HepG2 (cell line): ENCODE measurements around the gene MAP3K14. TPM values are rescaled to one million over a fixed set of nuclear protein-coding genes. Genes with fewer than 3 reads are reported as not detected.

Source experiments
- ATAC-seq: fragments of 200-7000 bp; cut with Tn5 transposase; 3 replicates; pipeline ENCODE4 v1.9.1; 2020; ENCODE audit warnings: mild to moderate bottlenecking, moderate library complexity
- BruUV-seq: library from RNA; stranded (reverse); fragments of 400-500 nt; replicated peaks from 2 replicates; lab custom pipeline; 2021; lab: Mats Ljungman, UMichigan
- CTCF ChIA-PET: fragments of 300-600 bp; formaldehyde crosslinking; extraction: SDS; loops from one replicate; lab custom pipeline; 2021; ENCODE audit warnings: low total read pairs, inconsistent platforms, low intra/inter-chr PET ratio; lab: Yijun Ruan, JAX
- POLR2A ChIA-PET: fragments of 350-600 bp; sonication (Branson Sonifier 250); formaldehyde crosslinking; loops from one replicate; lab custom pipeline; 2020; ENCODE audit warnings: antibody characterized with exemption, inconsistent platforms; lab: Yijun Ruan, JAX
- DNase-seq: peaks from one replicate; pipeline ENCODE4 v3.0.0-alpha.2; 2015; ENCODE audit warnings: low spot score
- FAIRE-seq: peaks from 3 replicates; lab custom pipeline; 2011; peaks lifted over from hg19 to GRCh38; lab: Jason Lieb, UNC
- H2AFZ ChIP-seq: one replicate; pipeline ENCODE4 v1.6.1; 2011; ENCODE audit warnings: low read length, inconsistent platforms
- H3K27ac ChIP-seq: fragments of 300-600 bp; 3 replicates; pipeline ENCODE4 v1.8.0; 2011; ENCODE audit warnings: mixed run types, mild to moderate bottlenecking, mixed read lengths, low read length, inconsistent platforms; ENCODE audit not compliant: insufficient read depth; ENCODE audit errors: extremely low read length
- H3K27me3 ChIP-seq, 2 experiments: fragments of 200-600 bp in 1 of 2; 2 replicates in 1 of 2; 3 replicates in 1 of 2; pipeline versions ENCODE4 v1.6.0 to v1.8.0; 2011; ENCODE audit warnings: low read length in 2 of 2, mild to moderate bottlenecking in 2 of 2, moderate library complexity in 2 of 2, inconsistent platforms in 1 of 2; ENCODE audit not compliant: insufficient read depth in 2 of 2, control insufficient read depth in 1 of 2
- H3K36me3 ChIP-seq, 2 experiments: fragments of 200-600 bp in 1 of 2; replicated peaks in 1 of 2; 2 replicates in 1 of 2; 3 replicates in 1 of 2; pipeline versions ENCODE4 v1.5.1 to v1.8.0; 2011; ENCODE audit warnings: low read length in 2 of 2, inconsistent platforms in 1 of 2; ENCODE audit not compliant: insufficient read depth in 2 of 2, control insufficient read depth in 1 of 2
- H3K4me1 ChIP-seq: 2 replicates; pipeline ENCODE4 v1.5.1; 2012; ENCODE audit warnings: low read length, inconsistent platforms; ENCODE audit not compliant: insufficient read depth
- H3K4me2 ChIP-seq: 2 replicates; pipeline ENCODE4 v1.6.0; 2011; ENCODE audit warnings: low read depth, low read length, inconsistent platforms
- H3K4me3 ChIP-seq, 3 experiments: fragments of 200-600 bp in 1 of 3; sonication (generic), shearing (Covaris generic) in 1 of 3; replicated peaks in 1 of 3; 2 replicates each; pipeline ENCODE4 v1.5.1; 2011 to 2016; ENCODE audit warnings: low read length in 3 of 3, inconsistent platforms in 2 of 3, low read depth in 2 of 3, mild to moderate bottlenecking in 2 of 3, control low read depth in 1 of 3, mixed read lengths in 1 of 3; ENCODE audit not compliant: insufficient read depth in 1 of 3
- H3K79me2 ChIP-seq: one replicate; pipeline ENCODE4 v1.6.1; 2011; ENCODE audit warnings: low read length, inconsistent platforms; ENCODE audit not compliant: insufficient read depth
- H3K9ac ChIP-seq: 2 replicates; pipeline ENCODE4 v1.6.0; 2011; ENCODE audit warnings: mild to moderate bottlenecking, low read depth, low read length, inconsistent platforms; ENCODE audit not compliant: insufficient read depth
- H3K9me3 ChIP-seq: 2 replicates; pipeline ENCODE4 v1.5.1; 2012; ENCODE audit warnings: mild to moderate bottlenecking, low read length
- H4K20me1 ChIP-seq: 2 replicates; pipeline ENCODE4 v1.6.0; 2011; ENCODE audit warnings: inconsistent platforms, mild to moderate bottlenecking, low read length, moderate library complexity; ENCODE audit not compliant: insufficient read depth
- ASH2L ChIP-seq: fragments of 300-600, 200-600 bp; sonication (generic); IDR thresholded peaks from 2 replicates; pipeline ENCODE4 v1.7.0; 2017; ENCODE audit warnings: low read depth, mild to moderate bottlenecking, moderate library complexity, mixed read lengths, low read length; ENCODE audit not compliant: insufficient read length
- GABPB1 ChIP-seq: IDR thresholded peaks from 2 replicates; pipeline ENCODE4 v1.6.1; 2016; ENCODE audit warnings: mild to moderate bottlenecking, missing genetic modification reagents, moderate library complexity, missing compliant biosample characterization
- KDM2A ChIP-seq: sonication (generic); formaldehyde crosslinking; IDR thresholded peaks from 2 replicates; pipeline ENCODE4 v1.4.0; 2020; ENCODE audit warnings: low read depth, missing genetic modification reagents, borderline replicate concordance
- RBFOX2 ChIP-seq: fragments of 200-400 bp; formaldehyde crosslinking; IDR thresholded peaks from 2 replicates; pipeline ENCODE4 v1.6.1; 2017; ENCODE audit warnings: low read depth, mild to moderate bottlenecking, low read length
- ZNF550 ChIP-seq: sonication (generic); formaldehyde crosslinking; IDR thresholded peaks from 2 replicates; pipeline ENCODE4 v1.4.0; 2020; ENCODE audit warnings: mild to moderate bottlenecking, missing genetic modification reagents, borderline replicate concordance
- ZNF687 ChIP-seq: sonication (generic); formaldehyde crosslinking; IDR thresholded peaks from 2 replicates; pipeline ENCODE4 v1.5.1; 2020; ENCODE audit warnings: mild to moderate bottlenecking, missing genetic modification reagents, moderate library complexity
- WGBS: methylation state at CpG from one replicate; pipeline ENCODE4 v1.1.6; 2017; ENCODE audit warnings: low lambda C conversion rate; 5-methylcytosine and 5-hydroxymethylcytosine counted together
- in situ Hi-C: cut with HindIII; loops from 2 replicates; pipeline ENCODE4 v1.10.0; 2017; ENCODE audit warnings: low pct_unique_long_range_greater_than_20kb; ENCODE audit not compliant: extremely low pct_ligation_motif_present
- intact Hi-C: fragments of 100-400 bp; cut with micrococcal nuclease; formaldehyde crosslinking; loops from one replicate; pipeline ENCODE4 v1.10.0; 2022; ENCODE audit not compliant: unreplicated experiment
- polyA plus RNA-seq, 8 experiments: library from polyadenylated mRNA; depleted of rRNA in 3 of 8; stranded (reverse) in 7 of 8; unstranded in 1 of 8; fragments of >200 nt; fragmentation: Illumina TruSeq in 4 of 8; extraction: Trizol in 4 of 8; gene quantifications; 2 replicates each; pipeline versions ENCODE4 v1.2.1 to v1.2.3, GENCODE V29; 2011 to 2016; ENCODE audit warnings: low read depth in 4 of 8, missing spikeins in 1 of 8, mixed read lengths in 1 of 8; ENCODE audit not compliant: insufficient read depth in 1 of 8
- total RNA-seq, 5 experiments: library from RNA; depleted of rRNA; stranded (reverse); fragments of >200 nt; fragmentation: Illumina TruSeq; extraction: Trizol; gene quantifications; 2 replicates each; pipeline ENCODE4 v1.2.3, GENCODE V29; 2016; ENCODE audit warnings: low read depth in 1 of 5
- TF ChIP-seq, protein P1 (sequence below): sonication (generic); formaldehyde crosslinking; IDR thresholded peaks from 2 replicates; pipeline ENCODE4 v1.5.0; 2020; ENCODE audit warnings: mild to moderate bottlenecking, missing genetic modification reagents
- TF ChIP-seq, protein P2 (sequence below): sonication (generic); formaldehyde crosslinking; IDR thresholded peaks from 2 replicates; pipeline ENCODE4 v1.8.0; 2022; ENCODE audit warnings: mild to moderate bottlenecking, missing genetic modification reagents, borderline replicate concordance
- TF ChIP-seq, protein P3 (sequence below): IDR thresholded peaks from 2 replicates; pipeline ENCODE4 v1.6.1; 2016; ENCODE audit warnings: low read depth, missing genetic modification reagents, missing compliant biosample characterization

Gene MAP3K14
- total and polyA plus RNA-seq, 2 of the 13 experiments (the other 11 are each of a cell fraction or from before 2014, with no cell fraction given), result 2.6 TPM

DNA sequence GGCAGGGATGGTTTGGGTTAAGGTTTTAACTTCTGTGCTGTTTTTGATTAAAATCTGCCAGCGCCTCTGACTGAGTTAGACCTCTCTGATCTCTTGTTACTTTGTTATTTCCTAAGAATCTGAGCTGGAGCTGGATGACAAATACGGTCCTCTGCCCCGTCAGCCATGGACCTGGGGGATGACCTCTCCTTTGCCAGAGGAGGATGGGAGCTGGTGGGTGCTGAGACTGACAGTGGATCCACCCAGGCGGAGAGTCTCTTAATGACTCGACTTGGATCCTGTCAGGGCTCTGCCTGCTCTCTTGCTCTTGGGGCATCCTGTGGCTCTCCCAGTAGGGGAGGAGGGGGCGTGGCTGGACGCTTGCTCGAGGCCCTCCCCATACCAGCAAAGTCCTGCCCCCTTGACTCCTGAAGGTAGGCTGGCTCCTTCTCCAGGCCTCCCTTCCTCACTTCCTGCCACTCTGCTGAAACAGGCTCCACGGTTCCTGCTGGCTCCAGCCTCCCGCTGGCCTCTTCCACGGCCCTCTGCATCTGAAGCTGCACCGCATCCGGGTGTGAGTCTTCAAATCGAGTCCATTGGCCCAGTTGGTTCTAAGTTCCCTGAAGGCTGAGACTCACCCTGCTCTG lies 24.8 kb upstream of the MAP3K14 start:
- H3K9ac ChIP-seq, result no peak overlapping the region
- no peak overlapping the region for H2AFZ ChIP-seq
- DNase-seq (peak; percentile 41), ATAC-seq (peak; percentile 80), FAIRE-seq (no peak)
- H3K27ac ChIP-seq, result no peak overlapping the region
- H3K4me2 ChIP-seq, result peak overlapping the region; percentile 56
- no peaks in the 10 kb centered on the region for H3K9me3 ChIP-seq
- no peaks in the 10 kb centered on the region for H4K20me1 ChIP-seq
- no TSS peak for BruUV-seq
- H3K4me1 ChIP-seq, result peaks cover 17% of the 10 kb centered on the region
- peak overlapping the region in 1 of 3 experiments; percentile 11; a peak in 1 of 6 replicates for H3K4me3 ChIP-seq
- H3K36me3 ChIP-seq, result no peaks in the 10 kb centered on the region
- peaks cover 2 to 25% of the 10 kb centered on the region in 2 experiments; a peak in 3 of 5 replicates for H3K27me3 ChIP-seq
- ChIA-PET CTCF (no interaction called here), POLR2A (no interaction called here)
- in situ Hi-C loops (no loop called here), intact Hi-C loops (no loop called here)
- 15% methylated on average over 14 of the region's 14 CpGs for WGBS
- H3K79me2 ChIP-seq, result no peaks in the 10 kb centered on the region
- no peak for TF ChIP-seq ZNF550 (CRISPR knock-in tag)
- TF ChIP-seq RBFOX2, result no peak
- TF ChIP-seq, protein P1, sequence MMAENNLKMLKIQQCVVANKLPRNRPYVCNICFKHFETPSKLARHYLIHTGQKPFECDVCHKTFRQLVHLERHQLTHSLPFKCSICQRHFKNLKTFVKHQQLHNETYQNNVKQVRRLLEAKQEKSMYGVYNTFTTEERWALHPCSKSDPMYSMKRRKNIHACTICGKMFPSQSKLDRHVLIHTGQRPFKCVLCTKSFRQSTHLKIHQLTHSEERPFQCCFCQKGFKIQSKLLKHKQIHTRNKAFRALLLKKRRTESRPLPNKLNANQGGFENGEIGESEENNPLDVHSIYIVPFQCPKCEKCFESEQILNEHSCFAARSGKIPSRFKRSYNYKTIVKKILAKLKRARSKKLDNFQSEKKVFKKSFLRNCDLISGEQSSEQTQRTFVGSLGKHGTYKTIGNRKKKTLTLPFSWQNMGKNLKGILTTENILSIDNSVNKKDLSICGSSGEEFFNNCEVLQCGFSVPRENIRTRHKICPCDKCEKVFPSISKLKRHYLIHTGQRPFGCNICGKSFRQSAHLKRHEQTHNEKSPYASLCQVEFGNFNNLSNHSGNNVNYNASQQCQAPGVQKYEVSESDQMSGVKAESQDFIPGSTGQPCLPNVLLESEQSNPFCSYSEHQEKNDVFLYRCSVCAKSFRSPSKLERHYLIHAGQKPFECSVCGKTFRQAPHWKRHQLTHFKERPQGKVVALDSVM, result 0 out of 2 replicates have a peak, but pooled peaks have one; percentile 15
- TF ChIP-seq, protein P2, sequence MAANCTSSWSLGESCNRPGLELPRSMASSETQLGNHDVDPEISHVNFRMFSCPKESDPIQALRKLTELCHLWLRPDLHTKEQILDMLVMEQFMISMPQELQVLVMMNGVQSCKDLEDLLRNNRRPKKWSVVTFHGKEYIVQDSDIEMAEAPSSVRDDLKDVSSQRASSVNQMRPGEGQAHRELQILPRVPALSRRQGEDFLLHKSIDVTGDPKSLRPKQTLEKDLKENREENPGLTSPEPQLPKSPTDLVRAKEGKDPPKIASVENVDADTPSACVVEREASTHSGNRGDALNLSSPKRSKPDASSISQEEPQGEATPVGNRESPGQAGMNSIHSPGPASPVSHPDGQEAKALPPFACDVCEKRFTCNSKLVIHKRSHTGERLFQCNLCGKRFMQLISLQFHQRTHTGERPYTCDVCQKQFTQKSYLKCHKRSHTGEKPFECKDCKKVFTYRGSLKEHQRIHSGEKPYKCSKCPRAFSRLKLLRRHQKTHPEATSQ (CRISPR knock-in tag), result no peak
- TF ChIP-seq KDM2A, result no peak
- TF ChIP-seq ASH2L, result peak; percentile 19
- peak; percentile 33; the same call in 1 of the 2 replicates for TF ChIP-seq ZNF687 (CRISPR knock-in tag)
- peak; percentile 11; the same call in 1 of the 2 replicates for TF ChIP-seq GABPB1
- TF ChIP-seq, protein P3, sequence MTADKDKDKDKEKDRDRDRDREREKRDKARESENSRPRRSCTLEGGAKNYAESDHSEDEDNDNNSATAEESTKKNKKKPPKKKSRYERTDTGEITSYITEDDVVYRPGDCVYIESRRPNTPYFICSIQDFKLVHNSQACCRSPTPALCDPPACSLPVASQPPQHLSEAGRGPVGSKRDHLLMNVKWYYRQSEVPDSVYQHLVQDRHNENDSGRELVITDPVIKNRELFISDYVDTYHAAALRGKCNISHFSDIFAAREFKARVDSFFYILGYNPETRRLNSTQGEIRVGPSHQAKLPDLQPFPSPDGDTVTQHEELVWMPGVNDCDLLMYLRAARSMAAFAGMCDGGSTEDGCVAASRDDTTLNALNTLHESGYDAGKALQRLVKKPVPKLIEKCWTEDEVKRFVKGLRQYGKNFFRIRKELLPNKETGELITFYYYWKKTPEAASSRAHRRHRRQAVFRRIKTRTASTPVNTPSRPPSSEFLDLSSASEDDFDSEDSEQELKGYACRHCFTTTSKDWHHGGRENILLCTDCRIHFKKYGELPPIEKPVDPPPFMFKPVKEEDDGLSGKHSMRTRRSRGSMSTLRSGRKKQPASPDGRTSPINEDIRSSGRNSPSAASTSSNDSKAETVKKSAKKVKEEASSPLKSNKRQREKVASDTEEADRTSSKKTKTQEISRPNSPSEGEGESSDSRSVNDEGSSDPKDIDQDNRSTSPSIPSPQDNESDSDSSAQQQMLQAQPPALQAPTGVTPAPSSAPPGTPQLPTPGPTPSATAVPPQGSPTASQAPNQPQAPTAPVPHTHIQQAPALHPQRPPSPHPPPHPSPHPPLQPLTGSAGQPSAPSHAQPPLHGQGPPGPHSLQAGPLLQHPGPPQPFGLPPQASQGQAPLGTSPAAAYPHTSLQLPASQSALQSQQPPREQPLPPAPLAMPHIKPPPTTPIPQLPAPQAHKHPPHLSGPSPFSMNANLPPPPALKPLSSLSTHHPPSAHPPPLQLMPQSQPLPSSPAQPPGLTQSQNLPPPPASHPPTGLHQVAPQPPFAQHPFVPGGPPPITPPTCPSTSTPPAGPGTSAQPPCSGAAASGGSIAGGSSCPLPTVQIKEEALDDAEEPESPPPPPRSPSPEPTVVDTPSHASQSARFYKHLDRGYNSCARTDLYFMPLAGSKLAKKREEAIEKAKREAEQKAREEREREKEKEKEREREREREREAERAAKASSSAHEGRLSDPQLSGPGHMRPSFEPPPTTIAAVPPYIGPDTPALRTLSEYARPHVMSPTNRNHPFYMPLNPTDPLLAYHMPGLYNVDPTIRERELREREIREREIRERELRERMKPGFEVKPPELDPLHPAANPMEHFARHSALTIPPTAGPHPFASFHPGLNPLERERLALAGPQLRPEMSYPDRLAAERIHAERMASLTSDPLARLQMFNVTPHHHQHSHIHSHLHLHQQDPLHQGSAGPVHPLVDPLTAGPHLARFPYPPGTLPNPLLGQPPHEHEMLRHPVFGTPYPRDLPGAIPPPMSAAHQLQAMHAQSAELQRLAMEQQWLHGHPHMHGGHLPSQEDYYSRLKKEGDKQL, result no peak
